Left lobe of liver (tissue), 2 donors: ENCODE measurements around the gene PCSK4. TPM values are rescaled to one million over a fixed set of nuclear protein-coding genes. Genes with fewer than 3 reads are reported as not detected.
A peak's percentile ranks its signal among the peaks of the same experiment; 100 is the strongest.
"Not testable (repeated sequence)": the region's sequence is repeated elsewhere in the genome, so short reads cannot be mapped to it uniquely, and the experiment has no call there.

ENCODE experiments used
- ATAC-seq: fragments of 200-7000 bp; cut with Tn5 transposase; one replicate; pipeline ENCODE4 v1.9.1; 2020; ENCODE audit warnings: mild to moderate bottlenecking, moderate library complexity
- DNase-seq: peaks from one replicate; pipeline ENCODE4 v3.0.0-alpha.2; 2020; ENCODE audit warnings: low spot score
- total RNA-seq: library from RNA; stranded (reverse); gene quantifications from one replicate; pipeline ENCODE4 v1.2.1, GENCODE V29; 2021
- donor health status: DM: no; HTN: no; CAD: no; lungs with moderate emphysema.
- donor health status: DM: no; HTN: yes; CAD: no.

PCSK4 gene
- total RNA-seq, 1 donor from 2014 or later: 4.8 TPM

DNA sequence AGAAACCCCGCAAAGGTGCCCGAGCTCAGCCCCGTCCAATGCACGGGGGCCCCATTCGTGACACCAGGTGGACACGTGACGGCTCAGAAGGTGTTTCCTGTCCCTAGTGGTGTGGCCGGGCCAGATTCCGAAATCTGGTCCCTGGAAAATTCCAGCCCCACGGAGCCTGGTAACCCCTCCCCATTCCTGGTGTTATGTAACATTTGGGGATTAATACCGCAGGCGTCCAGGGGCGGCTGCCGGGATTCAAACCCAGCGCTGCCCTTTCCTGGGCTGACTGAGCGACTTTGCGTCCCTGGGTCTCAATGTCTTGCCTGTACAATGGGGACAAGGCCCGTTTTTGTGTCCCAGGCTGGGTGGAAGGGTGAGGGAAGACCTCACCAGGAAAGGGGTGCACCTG lies 32.7 kb upstream of the PCSK4 start:
- ATAC-seq: no peak
- DNase-seq: no peak

DNA sequence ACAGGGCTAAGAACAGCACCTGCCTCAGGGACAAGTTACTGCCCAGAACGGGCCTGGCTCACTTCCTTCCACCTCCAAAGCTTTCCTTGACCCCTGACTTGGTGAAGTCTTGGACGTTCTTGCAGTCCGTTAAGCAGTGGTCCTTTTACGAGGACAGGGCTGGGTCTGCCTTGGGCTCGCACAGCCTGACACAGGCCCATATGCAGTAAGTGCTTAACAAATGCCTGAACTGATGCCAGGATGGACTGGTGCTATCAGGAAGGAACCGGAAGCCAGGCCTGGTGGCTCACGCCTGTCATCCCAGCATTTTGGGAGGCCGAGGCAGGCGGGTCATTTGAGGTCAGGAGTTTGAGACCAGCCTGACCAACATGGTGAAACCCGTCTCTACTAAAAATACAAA lies 31.9 kb upstream of the PCSK4 start:
- ATAC-seq (no peak), DNase-seq (no peak)

GRCh38 chr19:1521636-1522035 lies 31.5 kb upstream of the PCSK4 start:
- ATAC-seq (no peak), DNase-seq (no peak)

- ATAC-seq: no peak
- no peak for DNase-seq
Measured at GRCh38 chr19:1520203-1520780, 30.1 kb upstream of the PCSK4 start.

DNA sequence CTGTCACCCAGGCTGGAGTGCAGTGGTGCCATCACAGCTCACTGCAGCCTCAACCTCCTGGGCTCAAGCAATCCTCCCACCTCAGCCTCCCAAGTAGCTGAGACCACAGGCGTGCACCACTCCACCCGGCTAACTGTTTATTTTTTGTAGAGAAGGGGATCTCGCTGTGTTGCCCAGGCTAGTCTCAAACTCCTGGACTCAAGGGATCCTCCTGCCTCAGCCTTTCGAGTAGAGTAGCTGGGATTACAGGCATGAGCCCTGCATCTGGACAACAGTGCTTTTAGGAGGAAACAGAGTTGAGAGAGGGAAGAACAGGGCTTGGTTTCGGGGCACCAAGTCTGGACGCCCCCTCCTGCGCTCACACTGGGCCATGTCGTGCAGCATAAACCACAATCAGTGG lies 29.7 kb upstream of the PCSK4 start:
- not testable (repeated sequence) for DNase-seq, ATAC-seq

DNA sequence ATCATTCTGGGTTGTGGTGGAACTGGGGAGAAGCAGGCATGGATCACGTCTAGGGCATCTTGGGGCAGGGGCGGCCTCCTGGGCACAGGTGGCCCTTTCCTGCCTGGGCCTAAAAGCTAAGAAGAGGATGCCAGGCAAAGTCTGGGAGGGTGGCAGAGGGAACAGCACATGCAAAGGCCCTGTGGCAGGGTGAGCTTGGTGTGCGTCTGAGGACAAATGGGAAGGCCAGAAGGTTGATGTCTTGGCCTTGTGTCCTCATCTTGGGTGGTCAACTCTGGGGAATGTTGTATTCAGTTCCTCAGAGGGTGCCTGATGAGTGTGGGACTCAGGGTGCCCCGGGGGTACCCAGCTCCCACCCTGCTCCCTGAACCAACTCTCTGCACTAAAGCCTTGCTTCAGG lies 28.3 kb upstream of the PCSK4 start:
- no peak for DNase-seq
- no peak for ATAC-seq

DNA sequence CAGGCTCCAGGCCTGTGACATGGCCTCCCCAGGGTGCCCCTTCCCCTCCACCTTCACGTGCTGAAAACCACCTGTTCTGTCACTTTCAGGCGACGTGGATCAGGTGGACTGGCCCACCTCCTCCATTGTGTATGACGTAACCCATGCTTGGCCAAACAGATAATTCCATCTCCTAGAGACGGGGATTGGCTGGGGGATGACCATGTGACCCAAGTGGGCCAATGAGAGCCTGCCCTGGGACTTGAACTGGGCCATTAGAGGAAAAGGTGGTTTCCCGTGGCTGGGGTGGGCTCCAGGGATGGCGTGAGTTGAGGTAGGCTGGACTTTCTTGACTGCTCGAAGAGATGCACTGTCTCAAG lies 26.2 kb upstream of the PCSK4 start:
- ATAC-seq (no peak), DNase-seq (no peak)

DNA sequence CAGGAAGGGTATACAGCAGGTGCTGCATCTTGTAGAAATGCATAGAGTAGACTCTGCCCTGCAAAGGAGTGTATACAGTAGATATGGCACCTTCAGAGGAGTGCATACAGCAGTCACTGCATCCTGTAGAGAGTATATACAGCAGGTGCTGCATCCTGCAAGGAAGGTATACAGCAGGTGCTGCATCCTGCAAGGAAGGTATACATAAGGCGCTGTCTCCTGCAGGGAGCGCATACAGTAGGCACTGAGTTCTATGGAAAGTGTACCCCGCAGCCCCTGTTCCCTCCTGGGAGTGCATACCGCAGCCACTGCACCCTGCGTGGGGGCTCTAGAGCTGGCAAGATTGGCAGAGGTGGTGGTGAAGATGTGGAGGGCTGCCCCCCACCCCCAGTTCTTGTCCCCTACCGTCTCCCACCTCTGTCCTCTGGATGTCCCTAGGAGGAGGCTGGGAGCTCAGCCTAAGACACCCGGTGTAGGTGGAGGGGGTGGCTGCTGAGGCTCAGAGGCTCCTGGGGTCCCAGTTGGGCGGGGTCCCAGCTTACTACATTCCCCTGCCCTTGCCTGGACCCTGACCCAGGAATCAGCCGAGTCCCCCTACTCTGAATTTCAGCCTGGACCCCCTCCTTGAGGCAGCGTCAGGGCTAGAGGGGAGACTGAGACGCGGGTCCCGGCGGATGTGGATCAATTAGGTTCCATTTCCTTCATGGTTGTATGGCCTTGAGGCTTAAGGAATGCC lies 25.0 kb upstream of the PCSK4 start:
- ATAC-seq (no peak), DNase-seq (no peak)

DNA sequence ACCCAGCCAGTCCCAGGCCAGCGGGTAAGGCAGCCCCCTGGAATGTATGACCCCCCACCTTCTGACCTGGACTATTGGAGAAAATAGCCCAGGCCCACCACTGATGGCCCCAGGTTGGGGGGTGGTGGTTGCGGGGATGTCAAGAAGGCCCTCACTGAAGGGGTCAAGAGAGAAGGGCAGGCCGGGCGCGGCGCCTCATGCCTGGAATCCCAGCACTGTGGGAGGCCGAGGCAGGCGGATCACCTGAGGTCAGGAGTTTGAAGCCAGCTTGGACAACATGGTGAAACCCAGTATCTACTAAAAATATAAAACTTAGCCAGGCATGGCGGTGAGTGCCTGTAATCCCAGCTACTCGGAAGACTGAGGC lies 24.1 kb upstream of the PCSK4 start:
- no peak for DNase-seq
- ATAC-seq: no peak

- peak; percentile 81 for ATAC-seq
Measured at GRCh38 chr19:1513499-1514294, 23.5 kb upstream of the PCSK4 start.

DNA sequence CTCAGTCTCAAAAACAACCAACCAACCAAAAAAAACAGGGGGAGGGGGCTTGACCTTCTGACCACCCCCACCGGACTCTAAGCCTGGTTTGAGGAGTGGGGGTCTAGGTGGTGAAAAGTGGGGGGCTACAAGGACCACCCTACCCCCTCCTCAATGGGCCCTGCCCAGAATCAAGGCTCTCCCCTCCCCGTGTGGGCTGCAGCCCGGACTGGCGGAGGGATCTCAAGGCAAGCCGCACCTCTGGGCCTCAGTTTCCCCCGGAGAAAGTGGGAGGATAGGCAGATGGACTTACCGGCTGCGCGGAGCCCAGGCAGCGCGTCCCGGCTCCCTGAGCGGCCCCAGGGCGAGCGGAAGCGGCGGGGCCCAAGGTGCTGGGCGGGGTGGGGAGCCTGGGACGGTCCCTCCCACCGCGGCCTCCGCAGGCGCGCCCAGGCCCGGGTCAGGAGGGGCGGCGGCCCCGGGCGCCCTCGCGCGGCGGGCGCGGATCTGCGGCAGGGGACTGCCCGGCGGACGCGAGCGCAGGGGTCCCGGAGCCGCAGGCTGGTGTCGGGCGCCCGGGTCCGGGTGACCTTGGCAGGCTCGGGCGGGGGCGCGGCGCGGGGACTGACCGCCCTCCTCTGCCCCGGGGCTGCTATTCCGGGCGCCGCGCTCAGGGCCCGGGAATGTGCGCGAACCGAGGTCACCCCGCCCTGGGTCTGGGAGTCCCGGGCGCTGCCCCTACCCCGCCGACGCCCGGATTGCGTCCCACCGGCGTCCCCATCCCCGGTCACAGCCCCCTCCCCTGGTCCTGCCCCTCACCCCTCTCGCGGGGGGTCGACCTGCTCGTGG lies 22.7 kb upstream of the PCSK4 start, which contains the start of gene ADAMTSL5:
ADAMTSL5 (minus strand) TSS at position 349 of the 828 bp plus-strand sequence. CDS start 2,076 bp downstream, outside the sequence.
- DNase-seq: no peak
- peak; percentile 63 for ATAC-seq

More at GRCh38 chr19:1513499-1514294, 23.5 kb upstream of the PCSK4 start:
- DNase-seq: peak; percentile 66

- no peak for ATAC-seq
- no peak for DNase-seq
Measured at GRCh38 chr19:1511318-1512317, 21.5 kb upstream of the PCSK4 start.

GRCh38 chr19:1510807-1511206 lies 20.7 kb upstream of the PCSK4 start:
- DNase-seq (no peak), ATAC-seq (no peak)

GRCh38 chr19:1510442-1510806 lies 20.3 kb upstream of the PCSK4 start:
- no peak for DNase-seq
- ATAC-seq: no peak

DNA sequence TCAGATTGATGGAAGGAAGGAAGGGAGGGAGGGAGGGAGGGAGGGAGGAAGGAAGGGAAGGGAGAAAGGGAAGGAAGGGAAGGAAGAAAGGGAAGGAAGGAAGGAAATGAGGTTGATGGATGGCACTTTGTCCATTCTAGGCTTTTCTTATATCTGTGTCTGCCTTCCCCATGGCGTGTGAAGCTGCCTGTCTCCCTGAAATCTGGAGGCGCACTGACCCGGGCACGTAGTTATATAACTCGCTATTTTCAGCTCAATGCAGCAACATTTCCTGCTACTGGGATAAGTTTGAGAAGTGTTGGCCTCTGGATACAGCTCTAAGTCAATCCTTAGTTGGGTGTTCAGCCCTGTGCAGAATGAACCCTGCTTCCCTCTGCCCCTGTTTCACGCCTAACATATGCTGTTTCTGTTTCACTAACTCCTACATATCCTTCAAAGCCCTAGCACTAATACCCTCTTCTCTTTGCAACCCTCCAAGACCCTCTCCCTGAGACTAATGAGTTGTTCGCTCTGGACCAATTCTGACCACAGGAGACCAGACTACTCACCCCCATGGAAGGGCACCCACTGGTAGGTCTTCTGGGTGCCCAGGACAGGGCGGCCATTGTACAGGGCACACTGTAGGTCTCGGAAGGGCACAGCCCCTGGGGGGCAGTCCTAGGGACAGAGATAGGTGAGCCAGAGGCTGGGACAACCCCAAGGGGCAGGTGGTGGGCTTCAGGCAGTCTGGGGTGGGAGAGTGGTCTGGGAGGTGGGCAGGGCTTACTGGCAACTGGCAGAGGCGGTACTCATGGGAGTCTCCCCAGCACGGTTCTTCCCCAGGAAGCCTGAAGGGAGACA lies 19.7 kb upstream of the PCSK4 start:
- DNase-seq (no peak), ATAC-seq (no peak)

GRCh38 chr19:1508507-1508856 lies 18.3 kb upstream of the PCSK4 start:
- DNase-seq (no peak), ATAC-seq (no peak)

GRCh38 chr19:1507763-1508506 lies 17.8 kb upstream of the PCSK4 start:
- DNase-seq: peak; percentile 87
- ATAC-seq: peak; percentile 85

DNA sequence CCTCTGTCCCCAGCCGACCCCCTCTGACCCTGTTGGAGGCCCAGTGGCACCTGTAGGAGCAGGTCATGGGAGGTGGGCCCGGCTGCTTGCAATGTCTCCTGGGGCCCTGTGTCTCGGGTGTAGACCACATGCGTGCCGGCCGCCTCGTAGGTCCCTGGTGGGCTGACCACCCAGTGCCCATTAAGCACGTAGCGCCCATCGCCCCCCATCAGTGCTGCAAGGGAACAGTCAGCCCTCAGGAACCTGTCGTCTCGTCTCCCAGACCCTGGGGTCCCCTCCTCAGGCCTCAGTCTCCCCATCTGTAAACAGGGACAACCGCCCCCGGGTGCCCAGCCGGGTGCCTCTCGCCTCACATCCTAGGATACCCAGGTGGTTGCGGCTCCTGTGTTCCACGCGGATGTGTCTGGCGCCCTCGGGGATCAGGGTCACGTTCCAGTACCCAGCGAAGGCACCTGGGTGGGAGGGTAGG lies 17.1 kb upstream of the PCSK4 start:
- ATAC-seq: no peak
- no peak for DNase-seq
